HG03066 (cell line): ENCODE results near the gene GRAMD4.

Experiments used
- ATAC-seq: cut with Tn5 transposase; IDR thresholded peaks from one replicate; pipeline ENCODE4 v1.9.1; 2021; ENCODE audit warnings: low read depth; ENCODE audit not compliant: unreplicated experiment

GRAMD4 gene

GRCh38 chr22:46619830-46620501 is at the start of gene GRAMD4:
GRAMD4 (plus strand) TSS chr22:46620386; CDS start chr22:46626800, 6,414 bp downstream.
- ATAC-seq: no peak

- no peak for ATAC-seq
Observed at GRCh38 chr22:46571642-46572250, 48.4 kb upstream of the GRAMD4 start.

- no peak for ATAC-seq
Observed at GRCh38 chr22:46572911-46573780, 47.0 kb upstream of the GRAMD4 start.

DNA sequence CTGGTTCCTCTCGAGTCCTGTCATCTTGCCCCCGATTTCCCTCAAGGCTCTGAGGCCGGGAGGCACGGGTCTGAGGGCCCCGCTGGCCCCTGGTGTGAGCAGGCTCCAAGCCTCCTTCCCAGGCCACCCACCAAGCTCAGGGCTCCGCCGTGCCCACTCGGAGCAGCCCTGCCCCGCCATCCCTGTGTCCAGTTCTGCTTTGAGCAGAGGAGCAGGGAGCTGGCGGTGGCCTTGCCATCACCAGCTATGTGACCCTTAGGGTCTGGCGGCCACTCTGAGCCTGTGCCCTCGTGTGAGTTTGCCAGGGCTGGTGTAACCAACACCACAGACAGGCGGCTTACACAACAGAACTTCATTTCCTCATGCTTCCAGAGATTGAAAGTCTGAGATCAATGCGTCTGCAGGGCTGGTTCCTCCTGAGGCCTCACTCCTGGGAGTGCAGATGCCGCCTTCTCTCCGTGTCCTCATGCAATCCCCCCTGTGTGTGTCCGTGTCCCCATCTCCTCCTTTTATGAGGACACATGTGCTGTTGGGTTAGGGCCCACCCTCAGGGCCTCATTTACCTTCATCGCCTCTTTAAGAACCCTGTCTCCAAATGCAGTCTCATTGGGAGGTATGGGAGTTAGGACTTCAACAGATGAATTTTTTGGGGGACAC is 46.3 kb upstream of the GRAMD4 start:
- no peak for ATAC-seq

DNA sequence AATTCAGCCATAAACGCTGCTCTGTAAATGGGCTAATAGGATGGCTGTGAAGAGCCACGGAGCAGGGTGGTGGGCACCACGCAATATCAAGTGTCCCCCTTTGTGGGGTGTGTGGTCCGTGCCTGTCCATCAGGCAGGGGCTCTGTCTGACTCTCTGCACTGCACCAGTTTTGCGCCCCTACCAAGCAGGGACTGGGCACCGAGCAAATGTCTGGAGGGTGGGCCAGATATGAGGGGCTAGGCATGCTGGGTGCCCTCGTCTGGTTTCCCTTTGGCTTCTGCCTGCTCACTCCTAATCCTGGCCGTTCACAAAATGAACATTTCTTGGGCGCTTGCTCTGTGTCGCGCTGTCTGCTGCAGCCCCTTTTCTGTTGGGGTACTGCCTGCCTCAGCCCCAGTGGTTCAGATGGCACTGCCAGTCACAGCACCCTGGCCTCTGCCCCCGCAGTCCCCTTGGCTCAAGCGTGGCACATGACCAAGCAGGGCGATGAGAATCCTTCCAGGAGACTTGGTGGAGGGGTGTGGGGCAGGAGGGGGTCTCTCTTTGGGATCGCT is 45.7 kb upstream of the GRAMD4 start:
- no peak for ATAC-seq

- no peak for ATAC-seq
Observed at GRCh38 chr22:46574993-46575910, 44.9 kb upstream of the GRAMD4 start.

DNA sequence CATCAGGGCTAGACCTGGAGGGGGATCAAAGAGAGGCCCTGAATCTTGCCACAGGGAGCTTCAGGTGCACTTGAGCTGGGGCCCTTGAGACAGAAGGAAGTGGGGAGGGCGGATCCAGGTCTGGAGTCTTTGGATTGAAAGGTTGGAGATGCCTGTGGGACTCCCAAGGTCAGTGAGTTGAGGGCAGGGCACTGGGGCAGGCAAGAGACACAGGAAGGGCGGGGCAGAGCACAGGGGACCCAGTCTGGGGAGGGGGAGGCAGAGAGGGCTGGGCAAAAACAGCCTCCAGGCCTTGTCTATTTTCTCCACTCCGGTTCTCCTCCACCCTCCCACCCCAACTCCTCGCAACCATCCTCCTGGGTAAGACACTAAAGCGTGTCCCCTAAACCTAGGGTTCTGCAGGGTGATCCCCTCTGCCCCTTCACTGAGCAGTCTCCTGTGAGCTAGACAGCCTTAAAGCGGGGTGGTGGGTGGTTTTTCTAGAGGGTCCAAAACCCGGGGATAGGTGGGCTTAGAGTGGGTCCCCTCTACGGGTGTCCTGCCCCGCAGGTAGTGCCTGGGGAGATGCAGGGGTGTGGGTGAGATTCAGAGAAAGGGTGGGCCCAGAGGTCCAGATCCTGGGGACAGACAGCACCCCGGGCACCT is 44.2 kb upstream of the GRAMD4 start:
- no peak for ATAC-seq

- no peak for ATAC-seq
Observed at GRCh38 chr22:46576556-46577367, 43.4 kb upstream of the GRAMD4 start.

GRCh38 chr22:46577368-46578249 is 42.6 kb upstream of the GRAMD4 start:
- ATAC-seq: no peak

GRCh38 chr22:46578251-46578823 is 41.8 kb upstream of the GRAMD4 start:
- no peak for ATAC-seq

- no peak for ATAC-seq
Observed at GRCh38 chr22:46578824-46579561, 41.2 kb upstream of the GRAMD4 start.

DNA sequence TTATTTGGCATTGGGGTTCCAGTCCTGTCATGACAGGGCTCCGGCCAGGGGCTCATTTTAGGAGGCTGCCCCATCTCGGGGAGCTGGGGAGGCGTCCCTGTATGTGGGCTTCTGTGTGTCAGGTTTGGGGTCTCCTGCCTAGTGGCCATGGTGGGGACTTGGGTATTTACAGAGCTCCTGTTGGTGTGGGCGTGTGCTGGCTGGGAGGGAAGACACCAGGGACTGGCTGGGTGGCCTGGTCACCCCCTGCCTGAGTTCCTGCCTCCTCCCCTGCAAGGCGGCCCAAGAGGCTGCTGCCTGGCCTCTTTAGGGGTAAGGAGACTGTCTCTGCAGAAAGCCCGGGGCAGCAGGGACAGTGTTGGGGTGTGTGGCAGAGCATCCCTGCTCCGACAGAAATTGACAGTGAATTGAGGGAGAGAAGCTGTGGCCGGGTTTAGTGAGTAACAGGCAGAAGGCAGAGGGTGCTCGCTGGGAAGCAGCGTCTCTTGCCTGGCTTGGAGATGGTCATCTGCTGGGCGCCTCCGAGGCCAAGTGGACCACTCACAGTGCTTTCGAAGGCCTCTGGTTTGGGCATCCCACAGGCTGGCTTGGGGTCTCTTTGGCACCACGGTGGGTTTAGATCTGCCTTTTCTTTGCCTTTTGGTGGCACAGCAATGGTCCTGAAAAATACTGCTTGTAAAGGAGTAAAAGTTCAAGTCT is 40.3 kb upstream of the GRAMD4 start:
- no peak for ATAC-seq

DNA sequence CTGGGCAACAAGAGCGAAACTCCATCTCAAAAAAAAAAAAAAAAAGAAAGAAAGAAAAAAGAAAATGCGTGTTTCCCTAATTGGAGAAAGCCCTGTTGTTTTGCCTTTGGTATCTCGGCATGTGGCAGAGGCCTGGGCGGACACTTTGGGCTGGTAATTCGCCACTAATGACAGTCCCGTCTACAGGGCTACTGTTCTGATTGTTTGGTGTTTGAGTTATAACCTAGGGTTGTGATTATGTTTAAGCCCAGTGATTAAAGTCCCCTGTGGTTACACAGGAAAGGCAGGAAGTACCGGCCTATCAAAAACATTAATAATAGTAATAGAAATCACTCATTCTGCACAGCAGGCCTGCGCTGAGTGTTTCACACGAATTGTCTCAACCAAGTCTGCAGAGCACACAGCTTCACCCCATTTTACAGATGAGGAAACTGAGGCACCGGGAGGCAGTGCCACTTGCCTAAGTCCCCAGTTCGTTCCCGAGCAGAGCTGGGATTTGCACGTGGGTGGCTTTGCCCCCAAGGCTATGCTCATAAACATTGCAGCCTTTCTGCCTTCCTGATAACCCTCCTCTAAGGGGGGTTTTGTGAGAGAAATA is 39.1 kb upstream of the GRAMD4 start:
- ATAC-seq: no peak

GRCh38 chr22:46581538-46582244 is 38.5 kb upstream of the GRAMD4 start:
- ATAC-seq: no peak
